GM10266 (cell line): Measurements from ENCODE around the gene MEIS2.

Source experiments
- DNase-seq: peaks from one replicate; pipeline ENCODE4 v3.0.0; 2012; ENCODE audit errors: extremely low spot score
- TF ChIP-seq, protein P1 (sequence below): IDR thresholded peaks from 2 replicates; pipeline ENCODE4 v1.5.1; 2012; ENCODE audit warnings: mild to moderate bottlenecking, low read depth; ENCODE audit not compliant: control insufficient read depth, insufficient read depth; ENCODE audit errors: missing control alignments

Gene MEIS2

DNA sequence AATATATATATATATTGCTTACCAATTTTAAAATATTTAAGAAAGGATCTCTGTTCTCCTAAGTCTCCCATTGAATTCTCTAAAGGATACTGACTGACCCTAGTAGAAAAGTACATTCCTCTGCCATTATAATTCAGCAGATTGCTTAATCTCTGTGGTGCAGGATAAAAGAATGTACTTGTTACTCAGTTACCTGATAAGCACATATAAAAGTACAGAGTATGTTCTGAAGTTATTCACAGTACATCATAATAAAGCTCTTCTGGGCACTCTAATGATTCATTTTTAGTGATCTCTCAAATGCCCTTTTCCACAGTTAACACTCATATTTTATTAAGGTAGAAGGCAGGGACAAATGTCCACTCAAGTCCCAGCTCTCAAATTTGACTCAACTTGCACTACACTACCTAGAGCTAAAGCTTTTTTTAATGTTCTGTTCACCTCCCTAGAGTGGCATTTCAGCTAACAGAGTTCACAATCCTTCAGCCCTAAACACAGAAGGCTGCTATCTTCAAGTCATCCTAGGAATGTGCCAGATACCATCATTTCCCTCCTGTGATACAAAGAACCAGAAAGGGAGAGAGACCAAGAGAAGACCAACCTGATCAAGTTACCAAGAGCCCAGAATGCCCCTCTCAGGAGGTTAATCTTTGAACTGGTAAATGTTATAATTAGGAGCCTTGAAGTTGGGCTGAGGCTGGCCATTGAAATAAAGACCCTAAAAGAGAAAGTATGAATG, 53.3 kb downstream of the MEIS2 start:
- DNase-seq: no peak
- TF ChIP-seq, protein P1, sequence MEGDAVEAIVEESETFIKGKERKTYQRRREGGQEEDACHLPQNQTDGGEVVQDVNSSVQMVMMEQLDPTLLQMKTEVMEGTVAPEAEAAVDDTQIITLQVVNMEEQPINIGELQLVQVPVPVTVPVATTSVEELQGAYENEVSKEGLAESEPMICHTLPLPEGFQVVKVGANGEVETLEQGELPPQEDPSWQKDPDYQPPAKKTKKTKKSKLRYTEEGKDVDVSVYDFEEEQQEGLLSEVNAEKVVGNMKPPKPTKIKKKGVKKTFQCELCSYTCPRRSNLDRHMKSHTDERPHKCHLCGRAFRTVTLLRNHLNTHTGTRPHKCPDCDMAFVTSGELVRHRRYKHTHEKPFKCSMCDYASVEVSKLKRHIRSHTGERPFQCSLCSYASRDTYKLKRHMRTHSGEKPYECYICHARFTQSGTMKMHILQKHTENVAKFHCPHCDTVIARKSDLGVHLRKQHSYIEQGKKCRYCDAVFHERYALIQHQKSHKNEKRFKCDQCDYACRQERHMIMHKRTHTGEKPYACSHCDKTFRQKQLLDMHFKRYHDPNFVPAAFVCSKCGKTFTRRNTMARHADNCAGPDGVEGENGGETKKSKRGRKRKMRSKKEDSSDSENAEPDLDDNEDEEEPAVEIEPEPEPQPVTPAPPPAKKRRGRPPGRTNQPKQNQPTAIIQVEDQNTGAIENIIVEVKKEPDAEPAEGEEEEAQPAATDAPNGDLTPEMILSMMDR: no peak

DNA sequence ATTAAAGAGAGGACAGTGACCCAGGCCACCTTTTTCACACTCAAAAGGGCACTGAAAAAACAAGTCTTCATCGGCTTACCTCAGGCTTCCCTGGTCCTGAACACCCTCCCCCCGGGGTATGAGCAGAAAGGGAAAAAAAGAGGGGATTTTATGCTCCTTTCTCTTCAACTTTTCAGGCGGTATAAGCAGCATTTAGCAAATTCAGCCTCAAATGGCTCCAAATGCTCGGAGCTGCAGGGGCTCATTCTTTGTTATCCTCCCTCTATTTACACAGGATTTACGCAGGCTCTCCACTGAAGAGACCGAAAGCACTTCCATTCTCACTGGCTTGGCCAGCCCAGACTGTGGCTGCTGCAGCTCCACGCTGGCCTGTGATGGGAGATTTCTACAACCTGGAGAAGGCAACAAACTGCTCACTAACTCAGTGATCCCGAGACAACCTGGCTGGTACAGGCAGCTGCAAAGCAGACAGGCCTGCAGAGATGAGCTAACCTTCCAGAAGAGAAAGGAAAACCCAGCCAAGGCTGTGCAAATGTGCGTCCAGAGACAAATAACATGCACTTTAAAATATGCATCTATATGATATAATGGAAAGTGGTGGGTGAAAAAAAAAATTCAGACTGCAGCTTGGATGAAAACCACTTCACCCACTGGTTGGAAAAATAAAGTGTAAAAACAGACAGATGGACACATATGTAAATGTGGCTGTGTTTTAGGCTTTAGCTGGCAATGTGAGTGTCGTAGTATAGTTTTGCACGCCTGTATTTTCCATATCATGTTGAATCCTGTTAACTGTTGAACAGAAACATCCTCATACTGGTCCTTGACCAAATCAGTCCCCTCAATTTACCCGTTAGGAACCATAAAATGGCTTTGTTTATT, 54.2 kb downstream of the MEIS2 start:
- TF ChIP-seq, protein P1: no peak
- DNase-seq: no peak

DNA sequence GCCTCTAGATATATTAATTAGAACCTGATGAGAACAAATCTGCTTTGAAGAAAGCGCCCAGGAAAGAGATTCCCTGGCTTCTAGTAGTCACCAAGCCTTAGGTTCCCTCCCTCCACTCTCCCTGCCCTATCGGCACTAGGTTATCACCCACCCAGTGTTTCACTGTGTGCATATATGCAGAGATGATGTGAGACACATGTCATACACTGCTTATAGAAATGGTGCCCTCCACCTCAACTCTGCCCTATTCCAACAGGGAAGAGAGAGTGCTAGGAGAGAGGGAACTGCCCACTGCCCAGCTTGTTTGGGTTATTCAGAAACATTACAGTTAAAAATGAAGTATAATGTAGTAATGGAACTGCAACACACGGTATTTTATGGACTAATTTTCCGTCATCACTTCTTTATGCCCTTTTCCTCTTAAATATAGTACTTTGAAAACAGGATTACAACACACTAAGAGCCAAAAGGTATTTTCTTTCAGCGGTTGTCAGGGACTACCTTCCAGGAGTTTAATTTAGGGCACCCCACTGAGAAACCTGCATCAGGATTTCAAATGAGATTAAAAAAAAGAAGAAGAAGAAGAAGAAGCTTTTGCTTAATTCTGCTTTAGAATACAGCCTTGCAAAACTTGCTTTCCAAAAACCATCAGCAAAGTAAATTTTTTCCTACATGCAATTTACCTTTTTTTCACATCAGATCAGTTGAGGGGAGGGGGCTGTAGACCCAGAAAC, 55.3 kb downstream of the MEIS2 start:
- DNase-seq: no peak
- TF ChIP-seq, protein P1: no peak

DNA sequence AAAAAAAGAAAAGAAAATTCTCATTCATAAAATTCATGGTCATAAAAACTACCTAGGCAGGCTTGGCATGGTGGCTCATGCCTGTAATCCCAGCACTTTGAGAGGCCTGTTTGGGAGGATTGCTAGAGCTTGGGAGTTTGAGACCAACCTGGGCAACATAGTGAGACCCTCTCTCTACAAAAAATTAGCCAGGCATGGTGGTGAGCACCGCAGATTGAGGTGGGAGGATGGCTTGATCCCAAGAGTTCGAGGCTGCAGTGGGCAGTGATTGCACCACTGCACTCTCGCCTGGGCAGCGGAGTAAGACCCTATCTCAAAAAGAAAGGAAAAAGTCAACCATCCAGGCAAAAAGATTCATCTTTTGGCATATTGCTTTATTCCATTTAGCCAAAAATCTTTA, 58.5 kb downstream of the MEIS2 start:
- TF ChIP-seq, protein P1: no peak
- no peak for DNase-seq

DNA sequence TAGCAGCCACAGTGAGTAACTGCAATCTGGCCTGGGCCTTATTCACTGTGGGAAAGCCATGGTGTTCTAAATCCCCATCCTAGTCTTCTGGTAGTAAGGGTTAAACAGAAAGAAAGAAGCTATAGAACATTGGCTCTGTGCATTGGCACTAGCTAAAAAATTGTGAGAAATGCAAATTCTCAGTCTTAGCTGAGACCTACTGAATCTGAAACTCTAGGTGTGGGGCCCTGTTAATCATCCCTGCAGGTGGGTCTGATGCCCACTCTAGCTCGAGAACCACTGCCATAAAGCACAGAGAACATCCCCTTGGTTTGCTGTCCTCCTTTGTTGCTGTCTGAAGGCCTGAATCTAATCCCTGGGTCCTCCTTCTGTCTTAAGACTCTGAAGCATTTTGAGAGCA, 59.3 kb downstream of the MEIS2 start:
- TF ChIP-seq, protein P1: no peak

DNA sequence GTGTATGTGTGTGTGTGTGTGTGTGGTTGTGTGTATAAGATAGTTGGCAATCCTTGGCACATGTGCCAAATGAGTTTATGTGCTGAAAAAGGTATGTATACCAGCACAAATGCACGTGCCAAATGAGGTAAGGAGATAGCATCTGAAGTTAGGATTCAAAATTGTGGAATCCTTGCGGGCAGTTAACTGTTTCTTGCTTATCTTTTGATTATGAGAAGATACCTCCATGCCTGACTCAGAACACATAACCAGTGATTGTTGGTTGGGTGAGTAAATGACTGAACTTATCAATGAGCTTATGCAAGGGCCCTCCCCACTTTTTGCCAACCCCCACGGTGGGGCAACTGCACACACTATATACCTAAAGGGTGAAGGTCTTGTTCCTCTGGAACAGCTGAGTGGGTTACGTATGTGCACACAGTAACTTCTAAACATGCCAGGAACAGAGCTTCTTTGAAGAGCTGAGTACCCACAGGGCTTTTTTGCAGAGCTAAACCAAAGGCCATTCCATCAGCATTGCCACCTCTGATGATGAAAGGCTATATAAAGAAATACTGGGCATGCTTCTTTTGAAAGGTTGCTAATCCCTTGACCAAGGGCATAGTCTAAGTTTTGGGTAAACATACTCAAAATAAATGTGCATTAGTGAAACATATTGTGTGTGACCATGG, 60.1 kb downstream of the MEIS2 start:
- TF ChIP-seq, protein P1: no peak
- DNase-seq: no peak

More for the DNA sequence above, 59.3 kb downstream of the MEIS2 start:
- no peak for DNase-seq
